SK-N-SH (cell line): ENCODE measurements around the gene IL10RA. TPM values are rescaled to one million over a fixed set of nuclear protein-coding genes. Genes with fewer than 3 reads are reported as not detected.

Experiments
- CTCF ChIA-PET: fragments of 300-600, 350-600 bp; formaldehyde crosslinking; extraction: SDS; loops from one replicate; lab custom pipeline; 2021; lab: Yijun Ruan, JAX
- POLR2A ChIA-PET: fragments of 350-600 bp; sonication (Branson Sonifier 250); formaldehyde crosslinking; extraction: SDS; loops from one replicate; lab custom pipeline; 2020; ENCODE audit warnings: antibody characterized with exemption, inconsistent platforms; lab: Yijun Ruan, JAX
- DNase-seq: peaks from one replicate; pipeline ENCODE4 v3.0.0; 2012
- H2AFZ ChIP-seq: fragments of 200-600 bp; sonication (generic); 2 replicates; pipeline ENCODE4 v1.8.1; 2016; ENCODE audit warnings: antibody characterized with exemption, mild to moderate bottlenecking, low read depth
- H3F3A ChIP-seq: fragments of 200-600 bp; sonication (generic); replicated peaks from 2 replicates; pipeline ENCODE3; 2016; ENCODE audit warnings: antibody characterized with exemption, mild to moderate bottlenecking; ENCODE audit not compliant: insufficient read depth
- H3K27ac ChIP-seq, 2 experiments: fragments of 200-500 bp in 1 of 2; fragments of 200-600 bp in 1 of 2; sonication (Bioruptor generic) in 1 of 2; sonication (generic), shearing (Covaris generic) in 1 of 2; 2 replicates each; pipeline versions ENCODE4 v1.5.1 to v1.6.1; 2014 to 2016; ENCODE audit warnings: low read depth in 2 of 2, inconsistent platforms in 1 of 2, low read length in 1 of 2, mild to moderate bottlenecking in 1 of 2, mixed read lengths in 1 of 2
- H3K27me3 ChIP-seq: fragments of 200-600 bp; sonication (generic), shearing (Covaris generic); 2 replicates; pipeline ENCODE4 v1.6.1; 2016; ENCODE audit warnings: mixed run types; ENCODE audit not compliant: insufficient read depth
- H3K36me3 ChIP-seq, 2 experiments: fragments of 200-500 bp in 1 of 2; fragments of 200-600 bp in 1 of 2; sonication (Bioruptor generic) in 1 of 2; sonication (generic) in 1 of 2; replicated peaks in 1 of 2; 2 replicates each; pipeline versions ENCODE3 to v1.5.1; 2014 to 2016; ENCODE audit warnings: low read length in 1 of 2, mild to moderate bottlenecking in 1 of 2; ENCODE audit not compliant: insufficient read depth in 2 of 2, control insufficient read depth in 1 of 2
- H3K4me1 ChIP-seq, 2 experiments: fragments of 200-500 bp in 1 of 2; fragments of 200-600 bp in 1 of 2; sonication (Bioruptor generic) in 1 of 2; sonication (generic), shearing (Covaris generic) in 1 of 2; 2 replicates each; pipeline versions ENCODE4 v1.5.1 to v1.6.1; 2014 to 2016; ENCODE audit warnings: low read depth in 1 of 2, low read length in 1 of 2, mixed run types in 1 of 2; ENCODE audit not compliant: insufficient read depth in 2 of 2, control insufficient read depth in 1 of 2
- H3K4me2 ChIP-seq: fragments of 200-600 bp; sonication (generic), shearing (Covaris generic); 2 replicates; pipeline ENCODE4 v1.6.1; 2017; ENCODE audit warnings: mixed run types
- H3K4me3 ChIP-seq, 2 experiments: fragments of 200-500 bp in 1 of 2; fragments of 200-600 bp in 1 of 2; sonication (Bioruptor generic) in 1 of 2; sonication (generic), shearing (Covaris generic) in 1 of 2; 2 replicates each; pipeline versions ENCODE4 v1.5.1 to v1.8.1; 2014 to 2016; ENCODE audit warnings: low read depth in 2 of 2, inconsistent platforms in 1 of 2, low read length in 1 of 2, mild to moderate bottlenecking in 1 of 2, mixed read lengths in 1 of 2, moderate library complexity in 1 of 2
- H3K79me2 ChIP-seq: fragments of 200-600 bp; sonication (generic); 2 replicates; pipeline ENCODE4 v1.8.1; 2017; ENCODE audit warnings: mild to moderate bottlenecking; ENCODE audit not compliant: insufficient read depth
- H3K9ac ChIP-seq: fragments of 200-600 bp; sonication (generic); 2 replicates; pipeline ENCODE4 v1.6.1; 2017; ENCODE audit warnings: mixed run types
- H3K9me2 ChIP-seq: fragments of 200-600 bp; sonication (generic); 2 replicates; pipeline ENCODE4 v1.6.1; 2017; ENCODE audit warnings: mixed run types
- H3K9me3 ChIP-seq: fragments of 200-600 bp; sonication (generic); 2 replicates; pipeline ENCODE4 v1.6.1; 2017; ENCODE audit warnings: mixed run types, mild to moderate bottlenecking, moderate library complexity
- H4K20me1 ChIP-seq: fragments of 200-600 bp; sonication (generic); 2 replicates; pipeline ENCODE4 v1.6.1; 2017; ENCODE audit warnings: mild to moderate bottlenecking, mixed run types; ENCODE audit not compliant: insufficient read depth
- CHD2 ChIP-seq: fragments of 150-350 bp; IDR thresholded peaks from 2 replicates; pipeline ENCODE4 v1.6.1; 2018; ENCODE audit warnings: low read length; ENCODE audit not compliant: partially characterized antibody
- ELF1 ChIP-seq: IDR thresholded peaks from 2 replicates; pipeline ENCODE4 v1.4.0; 2012
- EP300 ChIP-seq, 2 experiments: IDR thresholded peaks; 2 replicates each; pipeline versions ENCODE4 v1.4.0 to v1.6.1; 2012; ENCODE audit warnings: borderline replicate concordance in 1 of 2, low read depth in 1 of 2, low read length in 1 of 2
- FOXM1 ChIP-seq: IDR thresholded peaks from 2 replicates; pipeline ENCODE4 v1.4.0; 2012; ENCODE audit warnings: low read depth, mild to moderate bottlenecking
- GABPA ChIP-seq: IDR thresholded peaks from 2 replicates; pipeline ENCODE4 v1.4.0; 2012; ENCODE audit warnings: low read depth, mild to moderate bottlenecking
- GATA2 ChIP-seq: sonication (generic); formaldehyde crosslinking; IDR thresholded peaks from 2 replicates; pipeline ENCODE4 v1.5.0; 2020; ENCODE audit warnings: mild to moderate bottlenecking, missing genetic modification reagents
- YY1 ChIP-seq: IDR thresholded peaks from 2 replicates; pipeline ENCODE4 v1.4.0; 2012; ENCODE audit warnings: low read depth, mild to moderate bottlenecking
- WGBS: methylation state at CpG from one replicate; pipeline ENCODE4 v1.1.6; 2017; ENCODE audit warnings: low lambda C conversion rate; 5-methylcytosine and 5-hydroxymethylcytosine counted together
- polyA plus RNA-seq, 3 experiments: library from polyadenylated mRNA; depleted of rRNA; stranded (reverse); fragments of >200 nt; gene quantifications; 2 replicates each; pipeline ENCODE4 v1.2.3, GENCODE V29; 2012
- TF ChIP-seq, protein P1 (sequence below): IDR thresholded peaks from 2 replicates; pipeline ENCODE4 v1.6.1; 2012; ENCODE audit warnings: mild to moderate bottlenecking, low read depth, low read length, moderate library complexity
- TF ChIP-seq, protein P2 (sequence below): fragments of 150-350 bp; IDR thresholded peaks from 2 replicates; pipeline ENCODE4 v1.6.1; 2017; ENCODE audit warnings: antibody characterized with exemption, low read length, low read depth, borderline replicate concordance

Gene IL10RA
- polyA plus RNA-seq, 1 of the 3 experiments (the other 2 are of a cell fraction) = not detected

DNA sequence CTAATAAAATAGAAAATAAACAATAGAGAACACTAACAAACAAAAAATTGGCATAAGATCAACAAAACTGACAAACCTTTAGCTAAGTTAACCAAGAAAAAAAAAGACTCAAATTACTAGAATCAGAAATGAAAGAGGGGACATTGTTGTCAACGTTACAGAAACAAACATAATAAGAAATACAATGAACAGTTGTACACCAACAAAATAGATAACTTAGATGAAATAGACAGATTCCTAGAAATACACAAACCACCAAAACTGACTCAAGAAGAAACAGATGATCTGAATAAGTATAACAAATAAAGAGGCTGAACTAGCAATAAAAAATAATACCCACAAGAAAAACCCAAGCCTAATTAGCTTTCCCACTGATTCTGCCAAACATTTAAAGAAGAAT is 55.9 kb downstream of the IL10RA start:
- Histone ChIP-seq H3K9me2 (no peaks in the 10 kb centered on the region), H3K79me2 (no peaks in the 10 kb centered on the region), H3K4me3 (no peak overlapping the region), H3K27ac (no peak overlapping the region), H3F3A (no peaks in the 10 kb centered on the region), H4K20me1 (no peaks in the 10 kb centered on the region), H2AFZ (no peak overlapping the region), H3K9ac (no peak overlapping the region), H3K36me3 (no peaks in the 10 kb centered on the region), H3K4me2 (no peak overlapping the region), H3K4me1 (no peaks in the 10 kb centered on the region), H3K9me3 (no peaks in the 10 kb centered on the region), H3K27me3 (peaks cover 9% of the 10 kb centered on the region; the same call in 1 of the 2 replicates)
- DNase-seq = no peak
- 24% methylated on average over 1 of the region's 1 CpG for WGBS
- POLR2A ChIA-PET = no interaction called here
- TF ChIP-seq CHD2 (no peak), ELF1 (no peak), FOXM1 (no peak)
- TF ChIP-seq, protein P1, sequence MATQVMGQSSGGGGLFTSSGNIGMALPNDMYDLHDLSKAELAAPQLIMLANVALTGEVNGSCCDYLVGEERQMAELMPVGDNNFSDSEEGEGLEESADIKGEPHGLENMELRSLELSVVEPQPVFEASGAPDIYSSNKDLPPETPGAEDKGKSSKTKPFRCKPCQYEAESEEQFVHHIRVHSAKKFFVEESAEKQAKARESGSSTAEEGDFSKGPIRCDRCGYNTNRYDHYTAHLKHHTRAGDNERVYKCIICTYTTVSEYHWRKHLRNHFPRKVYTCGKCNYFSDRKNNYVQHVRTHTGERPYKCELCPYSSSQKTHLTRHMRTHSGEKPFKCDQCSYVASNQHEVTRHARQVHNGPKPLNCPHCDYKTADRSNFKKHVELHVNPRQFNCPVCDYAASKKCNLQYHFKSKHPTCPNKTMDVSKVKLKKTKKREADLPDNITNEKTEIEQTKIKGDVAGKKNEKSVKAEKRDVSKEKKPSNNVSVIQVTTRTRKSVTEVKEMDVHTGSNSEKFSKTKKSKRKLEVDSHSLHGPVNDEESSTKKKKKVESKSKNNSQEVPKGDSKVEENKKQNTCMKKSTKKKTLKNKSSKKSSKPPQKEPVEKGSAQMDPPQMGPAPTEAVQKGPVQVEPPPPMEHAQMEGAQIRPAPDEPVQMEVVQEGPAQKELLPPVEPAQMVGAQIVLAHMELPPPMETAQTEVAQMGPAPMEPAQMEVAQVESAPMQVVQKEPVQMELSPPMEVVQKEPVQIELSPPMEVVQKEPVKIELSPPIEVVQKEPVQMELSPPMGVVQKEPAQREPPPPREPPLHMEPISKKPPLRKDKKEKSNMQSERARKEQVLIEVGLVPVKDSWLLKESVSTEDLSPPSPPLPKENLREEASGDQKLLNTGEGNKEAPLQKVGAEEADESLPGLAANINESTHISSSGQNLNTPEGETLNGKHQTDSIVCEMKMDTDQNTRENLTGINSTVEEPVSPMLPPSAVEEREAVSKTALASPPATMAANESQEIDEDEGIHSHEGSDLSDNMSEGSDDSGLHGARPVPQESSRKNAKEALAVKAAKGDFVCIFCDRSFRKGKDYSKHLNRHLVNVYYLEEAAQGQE = no peak
- CTCF ChIA-PET = interaction anchor here (0.6 to 7.1 kb wide), 5 partner anchors 11 to 257 kb away, joined by 3 to 47 read pairs (median 3); no protein-coding TSS in a partner anchor

DNA sequence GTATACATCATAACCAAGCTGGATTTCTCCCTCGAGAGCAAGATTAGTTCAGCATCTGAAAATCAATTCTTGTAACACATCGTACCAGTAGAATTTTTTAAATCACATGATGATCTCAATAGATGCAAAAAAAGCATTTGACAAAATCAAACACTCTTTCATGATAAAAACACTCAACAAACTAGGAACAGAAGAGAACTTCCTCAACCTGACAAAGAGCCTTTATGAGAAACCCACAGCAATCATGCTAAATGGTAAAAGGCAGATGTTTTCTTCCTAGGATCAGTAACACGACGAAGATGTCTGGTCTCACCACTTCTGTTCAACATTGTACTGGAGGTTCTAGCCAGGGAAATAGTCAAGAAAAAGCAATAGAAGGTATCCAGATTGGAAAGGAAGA is 56.6 kb downstream of the IL10RA start:
- H2AFZ ChIP-seq = no peak overlapping the region
- CTCF ChIA-PET = interaction anchor here (1.0 to 7.1 kb wide), 3 partner anchors 11 to 96 kb away, joined by 3 to 47 read pairs (median 4); no protein-coding TSS in a partner anchor

DNA sequence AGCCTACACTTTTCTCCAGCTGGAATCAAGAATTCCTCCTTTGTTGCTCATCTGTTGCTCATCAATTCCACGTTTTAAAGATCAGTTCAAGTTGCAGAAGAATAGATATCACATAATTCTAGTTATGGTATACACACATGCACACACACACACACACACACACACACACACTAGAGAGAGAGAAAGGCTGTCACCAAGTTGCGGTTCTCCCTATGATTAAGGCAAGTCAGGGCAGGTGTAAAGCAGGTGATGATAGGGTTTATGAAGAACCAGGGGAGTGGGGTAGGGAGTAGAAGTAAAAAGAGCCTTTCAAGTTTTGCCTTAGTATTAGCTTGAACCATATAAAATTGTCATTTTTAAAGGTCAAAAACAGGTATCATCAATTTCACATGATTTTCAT is 59.0 kb downstream of the IL10RA start:
- Histone ChIP-seq H3K36me3 (no peaks in the 10 kb centered on the region), H3K4me2 (no peak overlapping the region)
- TF ChIP-seq CHD2 = no peak
- TF ChIP-seq YY1 = no peak
- no peak for TF ChIP-seq GATA2
- TF ChIP-seq, protein P2, sequence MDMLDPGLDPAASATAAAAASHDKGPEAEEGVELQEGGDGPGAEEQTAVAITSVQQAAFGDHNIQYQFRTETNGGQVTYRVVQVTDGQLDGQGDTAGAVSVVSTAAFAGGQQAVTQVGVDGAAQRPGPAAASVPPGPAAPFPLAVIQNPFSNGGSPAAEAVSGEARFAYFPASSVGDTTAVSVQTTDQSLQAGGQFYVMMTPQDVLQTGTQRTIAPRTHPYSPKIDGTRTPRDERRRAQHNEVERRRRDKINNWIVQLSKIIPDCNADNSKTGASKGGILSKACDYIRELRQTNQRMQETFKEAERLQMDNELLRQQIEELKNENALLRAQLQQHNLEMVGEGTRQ = no peak
- TF ChIP-seq GABPA = no peak
- TF ChIP-seq EP300 (IDR thresholded peaks at IDR 0.05; ENCODE audit: borderline replicate concordance in 1 of 2, low read depth in 1 of 2, low read length in 1 of 2) = no peak
- TF ChIP-seq, all 33 proteins: peak for 0
- Histone ChIP-seq H2AFZ (no peak overlapping the region), H3K79me2 (no peaks in the 10 kb centered on the region), H3K9ac (no peak overlapping the region), H3K27me3 (peaks cover 8% of the 10 kb centered on the region; the same call in 1 of the 2 replicates), H3F3A (no peaks in the 10 kb centered on the region), H3K4me3 (no peak overlapping the region), H3K27ac (no peak overlapping the region), H3K4me1 (no peaks in the 10 kb centered on the region), H3K9me2 (no peaks in the 10 kb centered on the region), H4K20me1 (no peaks in the 10 kb centered on the region), H3K9me3 (no peaks in the 10 kb centered on the region)
- POLR2A ChIA-PET = no interaction called here
- WGBS = 34% methylated on average over 2 of the region's 2 CpGs
- CTCF ChIA-PET = interaction anchor here (0.7 to 4.2 kb wide), 5 partner anchors 8 to 619 kb away, joined by 3 to 12 read pairs (median 10); no protein-coding TSS in a partner anchor
- no peak for DNase-seq

More for the DNA sequence above, 56.6 kb downstream of the IL10RA start:
- H3K36me3 ChIP-seq = no peaks in the 10 kb centered on the region
- H3K27ac ChIP-seq = no peak overlapping the region
- no peaks in the 10 kb centered on the region for H3K9me2 ChIP-seq
- 36% methylated on average over 4 of the region's 4 CpGs for WGBS
- H4K20me1 ChIP-seq = no peaks in the 10 kb centered on the region
- no peaks in the 10 kb centered on the region for H3K79me2 ChIP-seq
- no peak overlapping the region for H3K4me2 ChIP-seq
- H3K27me3 ChIP-seq = peaks cover 15% of the 10 kb centered on the region; the same call in 1 of the 2 replicates
- no peaks in the 10 kb centered on the region for H3K9me3 ChIP-seq
- POLR2A ChIA-PET = no interaction called here
- TF ChIP-seq, protein P2 = no peak
- TF ChIP-seq, all 33 proteins: peak for 0
- Histone ChIP-seq H3K4me3 (no peak overlapping the region), H3K4me1 (no peaks in the 10 kb centered on the region), H3K9ac (no peak overlapping the region), H3F3A (no peaks in the 10 kb centered on the region)
- no peak for DNase-seq
